Activated CD4-positive, alpha-beta T cell treated with anti-CD3 and anti-CD28 coated beads, Interleukin-2, amount 50 U/mL, for 16 hours (primary cell): ENCODE results near the gene PHF19.

ENCODE experiments used
- DNase-seq: peaks from one replicate; pipeline ENCODE4 v3.0.0-alpha.2; 2020

Gene PHF19

DNA sequence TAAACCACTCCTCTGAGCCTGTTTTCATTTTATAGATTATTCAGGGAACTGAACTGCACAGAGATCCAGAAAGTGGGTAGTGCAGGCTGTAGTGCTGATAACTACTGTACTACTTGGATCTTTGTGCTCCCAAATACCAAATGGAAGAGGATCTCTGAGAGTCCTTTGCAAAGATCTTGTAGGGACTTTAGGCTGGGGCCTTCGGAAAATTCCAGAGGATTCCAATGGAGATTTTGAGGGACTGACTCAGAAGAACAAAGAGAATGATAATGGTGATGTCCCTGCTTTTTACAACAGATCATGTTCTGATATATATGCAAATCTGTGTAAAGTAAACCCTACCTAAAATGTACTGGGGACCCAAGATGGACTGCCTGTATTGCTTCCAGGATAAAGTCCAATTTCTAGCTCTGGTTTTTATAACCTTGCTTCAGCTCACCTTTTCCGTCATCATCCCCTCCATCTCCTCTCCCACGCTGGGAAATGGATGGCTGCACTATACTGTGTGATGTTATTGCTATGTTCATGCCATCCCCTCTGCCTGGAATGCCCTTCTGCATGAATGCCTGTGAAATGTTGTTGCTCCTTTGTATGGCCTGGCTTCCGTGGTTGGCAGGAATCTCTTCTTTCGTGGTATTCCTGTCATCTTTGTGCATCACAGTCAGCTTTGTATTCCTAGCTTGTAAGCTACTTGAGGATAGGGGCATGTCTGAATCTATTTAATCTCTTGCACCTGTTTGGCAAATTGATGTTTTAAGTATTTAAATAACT lies 24.6 kb downstream of the PHF19 start:
- DNase-seq, result no peak

GRCh38 chr9:120851449-120851848 lies 25.5 kb downstream of the PHF19 start:
- DNase-seq, result no peak

DNA sequence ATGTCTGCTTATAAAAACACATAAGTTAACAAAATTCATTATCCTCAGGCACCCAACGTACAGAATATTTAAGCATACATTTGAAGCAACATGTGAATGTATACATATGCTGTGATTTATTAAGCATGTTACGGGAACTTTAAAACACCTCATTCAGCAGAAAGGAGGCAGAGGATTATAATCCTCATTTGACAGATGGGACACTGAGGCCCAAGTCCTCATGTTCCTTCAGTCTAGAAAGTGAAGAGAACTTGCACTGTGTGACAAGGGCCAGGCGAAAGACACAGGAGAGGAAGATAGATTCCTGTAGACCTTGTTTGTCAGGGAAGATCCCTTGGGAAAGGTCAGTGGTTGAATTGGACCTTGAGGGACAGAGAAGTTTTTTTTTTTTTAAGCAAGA lies 26.7 kb downstream of the PHF19 start:
- no peak for DNase-seq

- no peak for DNase-seq
Measured at GRCh38 chr9:120846906-120847305, 30.1 kb downstream of the PHF19 start.

GRCh38 chr9:120846251-120846889 lies 30.6 kb downstream of the PHF19 start:
- peak; percentile 81 for DNase-seq

- peak; percentile 82 for DNase-seq
Measured at GRCh38 chr9:120845255-120845654, 31.7 kb downstream of the PHF19 start.

- DNase-seq, result peak; percentile 99
Measured at GRCh38 chr9:120842685-120843485, 34.1 kb downstream of the PHF19 start, which contains the start of gene PSMD5. Gene PSMD5, minus strand, starts transcription at chr9:120842922. Its CDS starts 13 bp downstream, at chr9:120842909.

DNA sequence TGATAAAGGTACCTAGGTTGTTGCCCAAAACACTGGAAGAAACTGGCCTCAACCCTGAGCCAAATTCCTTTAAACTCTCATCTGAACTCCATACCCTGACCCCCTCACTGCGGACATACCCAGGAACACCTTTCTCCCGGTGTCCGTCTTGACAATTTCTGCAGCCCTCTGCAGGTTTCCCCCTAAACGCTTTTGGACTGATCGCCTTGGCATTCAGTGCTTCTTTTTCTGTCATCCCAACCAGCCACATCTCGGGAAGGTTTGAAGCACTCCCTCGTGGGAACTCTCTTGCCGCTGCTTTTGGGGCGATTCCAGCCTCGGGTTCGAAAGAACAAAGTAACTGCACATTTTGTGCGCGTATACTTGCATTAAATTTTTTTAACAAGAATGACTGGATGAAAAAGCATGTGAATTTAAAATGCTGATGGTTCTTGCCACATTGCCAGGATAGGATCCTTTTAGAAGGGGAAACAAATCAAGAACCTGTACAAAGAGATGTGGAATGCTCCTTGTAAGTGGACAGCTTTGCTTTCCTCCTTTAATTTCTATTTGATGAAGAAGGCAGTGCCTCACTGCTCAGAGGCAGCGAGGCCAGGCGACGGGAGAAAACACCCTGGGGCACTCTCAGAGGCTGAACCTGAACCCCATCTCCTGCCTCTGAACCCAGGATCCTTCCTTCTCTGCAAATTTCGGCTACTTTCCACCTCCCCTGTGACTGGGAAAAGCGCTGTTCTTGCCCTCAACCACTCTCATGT lies 34.9 kb downstream of the PHF19 start:
- no peak for DNase-seq

GRCh38 chr9:120839146-120839545 lies 37.8 kb downstream of the PHF19 start:
- no peak for DNase-seq

DNA sequence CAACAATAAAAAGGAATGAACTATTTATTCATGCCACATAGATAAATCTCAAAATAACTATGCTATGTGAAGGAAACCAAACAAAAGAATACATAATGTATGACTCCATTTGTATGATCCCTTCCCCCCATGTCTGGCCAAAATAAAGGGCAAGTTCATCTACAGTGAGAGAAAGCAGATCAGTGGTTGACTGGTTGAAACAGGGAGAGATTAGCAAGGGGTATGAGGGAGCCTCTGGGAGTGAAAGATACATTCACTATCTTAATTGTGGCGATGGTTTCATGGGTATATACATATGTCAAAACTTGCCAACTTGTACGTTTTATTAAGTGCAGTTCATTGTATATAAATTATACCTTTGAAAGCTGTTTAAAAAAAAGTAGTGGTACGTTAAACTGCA lies 39.1 kb downstream of the PHF19 start:
- no peak for DNase-seq

GRCh38 chr9:120833325-120833724 lies 43.7 kb downstream of the PHF19 start:
- DNase-seq, result no peak

DNA sequence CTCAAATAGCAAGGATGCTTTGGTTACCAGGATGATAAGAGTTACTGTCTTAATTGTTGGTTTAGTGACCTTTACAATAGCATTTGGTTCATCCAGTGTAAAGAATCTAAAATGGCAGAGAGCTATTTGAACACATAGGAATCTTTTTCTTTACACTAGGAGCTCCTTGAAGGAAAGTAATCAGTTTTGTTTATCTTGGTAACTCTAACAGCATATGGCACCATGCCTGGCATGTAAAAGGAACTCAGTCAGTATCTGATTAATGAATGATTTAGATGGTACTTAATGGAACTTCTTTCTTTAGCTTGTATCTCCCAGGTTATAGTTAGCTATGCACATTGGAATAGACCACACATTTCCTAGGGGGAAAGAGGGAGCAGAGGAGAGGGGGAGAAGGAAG lies 44.2 kb downstream of the PHF19 start:
- DNase-seq, result no peak

GRCh38 chr9:120830865-120831264 lies 46.1 kb downstream of the PHF19 start:
- DNase-seq, result no peak

DNA sequence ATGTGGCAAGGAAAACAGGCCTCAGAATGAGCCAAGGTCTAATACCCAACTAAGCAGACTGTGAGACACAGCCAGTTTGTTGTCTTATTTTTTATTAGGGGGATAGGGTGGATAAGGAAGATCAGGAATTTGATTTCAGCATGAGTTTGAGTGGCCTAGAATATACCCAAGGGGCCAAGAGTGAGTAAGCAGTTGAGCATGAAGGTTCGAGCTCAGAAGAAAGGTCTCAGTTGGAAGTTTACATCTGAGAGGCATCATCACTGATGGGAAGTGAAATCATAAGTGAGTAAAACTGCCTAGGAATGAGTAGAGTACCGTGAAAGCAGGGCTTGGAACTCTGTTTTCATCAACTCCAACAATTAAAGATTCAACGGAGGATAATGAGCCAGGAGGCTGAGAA lies 46.8 kb downstream of the PHF19 start:
- DNase-seq, result no peak

- DNase-seq, result no peak
Measured at GRCh38 chr9:120829650-120830049, 47.3 kb downstream of the PHF19 start.

GRCh38 chr9:120820095-120820494 lies 56.9 kb downstream of the PHF19 start:
- DNase-seq, result no peak

GRCh38 chr9:120818595-120818994 lies 58.4 kb downstream of the PHF19 start:
- no peak for DNase-seq

DNA sequence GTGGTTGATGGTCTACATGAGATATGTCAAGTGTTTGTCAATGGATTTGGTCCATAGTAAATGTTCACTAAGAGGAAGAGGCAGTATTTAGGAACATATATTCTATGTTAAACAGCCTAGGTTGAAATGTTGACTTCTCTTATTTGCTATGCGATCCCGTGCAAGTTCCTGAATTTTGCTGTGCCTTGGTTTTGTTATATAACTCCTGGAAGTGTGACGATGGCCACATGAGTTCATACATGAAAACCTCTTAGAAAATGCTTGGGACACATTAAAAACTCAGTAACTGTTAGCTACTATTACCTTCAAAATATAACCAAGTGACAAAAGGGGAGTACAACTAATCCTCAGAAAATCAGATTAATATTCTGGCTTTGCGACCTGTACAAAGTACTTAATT lies 61.9 kb downstream of the PHF19 start:
- no peak for DNase-seq

GRCh38 chr9:120808931-120809330 lies 68.1 kb downstream of the PHF19 start:
- no peak for DNase-seq

- DNase-seq, result no peak
Measured at GRCh38 chr9:120807607-120808379, 69.2 kb downstream of the PHF19 start.
